Stimulated activated CD4-positive, alpha-beta T cell treated with anti-CD3 and anti-CD28 coated beads, TNF-alpha, amount 100 ng/mL, for 48 hours (primary cell): ENCODE results near the gene ATXN2.

Experiments
- DNase-seq, 3 donors: peaks; one replicate each; pipeline ENCODE4 v3.0.0-alpha.2; 2020; ENCODE audit warnings: low read depth in 3 of 3

ATXN2 gene

GRCh38 chr12:111436811-111437210 lies 162.3 kb downstream of the ATXN2 start:
- no peak for DNase-seq

- no peak for DNase-seq
Measured at GRCh38 chr12:111436266-111436665, 162.8 kb downstream of the ATXN2 start.

GRCh38 chr12:111435661-111436201 lies 163.4 kb downstream of the ATXN2 start:
- DNase-seq: no peak

GRCh38 chr12:111434680-111435338 lies 164.3 kb downstream of the ATXN2 start:
- DNase-seq: peak; percentile 68 to 71 (median 69)

GRCh38 chr12:111434049-111434448 lies 165.1 kb downstream of the ATXN2 start:
- no peak for DNase-seq

GRCh38 chr12:111431772-111432171 lies 167.3 kb downstream of the ATXN2 start:
- DNase-seq: no peak

GRCh38 chr12:111430433-111431353 lies 168.4 kb downstream of the ATXN2 start:
- no peak for DNase-seq

- DNase-seq: no peak
Measured at GRCh38 chr12:111429828-111430432, 169.2 kb downstream of the ATXN2 start.

- DNase-seq: no peak
Measured at GRCh38 chr12:111428728-111429175, 170.4 kb downstream of the ATXN2 start.

GRCh38 chr12:111428081-111428727 lies 170.9 kb downstream of the ATXN2 start:
- DNase-seq: no peak

GRCh38 chr12:111427417-111428074 lies 171.6 kb downstream of the ATXN2 start:
- no peak for DNase-seq

GRCh38 chr12:111426344-111427185 lies 172.6 kb downstream of the ATXN2 start:
- no peak for DNase-seq

GRCh38 chr12:111425655-111426054 lies 173.5 kb downstream of the ATXN2 start:
- DNase-seq: no peak

- DNase-seq: no peak
Measured at GRCh38 chr12:111424793-111425251, 174.3 kb downstream of the ATXN2 start.

- DNase-seq: no peak
Measured at GRCh38 chr12:111424189-111424792, 174.8 kb downstream of the ATXN2 start.

- DNase-seq: no peak
Measured at GRCh38 chr12:111420494-111420893, 178.6 kb downstream of the ATXN2 start.

GRCh38 chr12:111419784-111420183 lies 179.3 kb downstream of the ATXN2 start:
- DNase-seq: no peak

- no peak for DNase-seq
Measured at GRCh38 chr12:111418594-111418880, 180.6 kb downstream of the ATXN2 start.

- no peak for DNase-seq
Measured at GRCh38 chr12:111417784-111418593, 181.1 kb downstream of the ATXN2 start.
